HepG2 (cell line): ENCODE data around the gene STYK1. TPM values are rescaled to one million over a fixed set of nuclear protein-coding genes. Genes with fewer than 3 reads are reported as not detected.

Experiments used
- ARNTL ChIP-seq: sonication (generic); formaldehyde crosslinking; IDR thresholded peaks from 2 replicates; pipeline ENCODE4 v1.4.0; 2020; ENCODE audit warnings: mild to moderate bottlenecking, missing genetic modification reagents
- CERS6 ChIP-seq: sonication (generic); formaldehyde crosslinking; IDR thresholded peaks from 2 replicates; pipeline ENCODE4 v1.5.0; 2020; ENCODE audit warnings: missing genetic modification reagents
- EP300 ChIP-seq, 3 experiments: sonication (generic) in 1 of 3; formaldehyde crosslinking in 1 of 3; IDR thresholded peaks; 2 replicates each; pipeline versions ENCODE4 v1.5.1 to v1.6.1; 2011 to 2020; ENCODE audit warnings: low read depth in 2 of 3, low read length in 2 of 3, borderline replicate concordance in 1 of 3, improper control_type of control experiment in 1 of 3, mild to moderate bottlenecking in 1 of 3, missing genetic modification reagents in 1 of 3, moderate library complexity in 1 of 3
- GATAD1 ChIP-seq: IDR thresholded peaks from 2 replicates; pipeline ENCODE4 v1.6.1; 2016; ENCODE audit warnings: missing genetic modification reagents, missing compliant biosample characterization
- GTF3A ChIP-seq: sonication (generic); formaldehyde crosslinking; conservative IDR thresholded peaks from 2 replicates; pipeline ENCODE4 v1.4.0; 2020; ENCODE audit warnings: mild to moderate bottlenecking, missing genetic modification reagents
- HCFC1 ChIP-seq: fragments of 150-350 bp; IDR thresholded peaks from 2 replicates; pipeline ENCODE4 v1.6.1; 2014; ENCODE audit warnings: low read depth, low read length
- HES4 ChIP-seq: sonication (generic); formaldehyde crosslinking; IDR thresholded peaks from 2 replicates; pipeline ENCODE4 v1.9.0; 2021; ENCODE audit warnings: mild to moderate bottlenecking, missing genetic modification reagents, borderline replicate concordance
- KDM1A ChIP-seq: IDR thresholded peaks from 2 replicates; pipeline ENCODE4 v1.6.1; 2016; ENCODE audit warnings: missing compliant biosample characterization
- MAFF ChIP-seq: IDR thresholded peaks from 2 replicates; pipeline ENCODE4 v1.6.1; 2011; ENCODE audit warnings: low read depth, low read length, improper control_type of control experiment
- SMYD3 ChIP-seq: sonication (generic); formaldehyde crosslinking; IDR thresholded peaks from 2 replicates; pipeline ENCODE4 v1.8.1; 2023; ENCODE audit warnings: mild to moderate bottlenecking, missing genetic modification reagents
- STAG1 ChIP-seq: sonication (generic); formaldehyde crosslinking; IDR thresholded peaks from 2 replicates; pipeline ENCODE4 v1.4.0; 2020; ENCODE audit warnings: missing genetic modification reagents
- TARDBP ChIP-seq: sonication (generic); formaldehyde crosslinking; IDR thresholded peaks from 2 replicates; pipeline ENCODE4 v1.8.0; 2022; ENCODE audit warnings: mild to moderate bottlenecking, missing genetic modification reagents
- ZFYVE20 ChIP-seq: sonication (generic); formaldehyde crosslinking; IDR thresholded peaks from 2 replicates; pipeline ENCODE4 v1.8.0; 2023; ENCODE audit warnings: low read depth, mild to moderate bottlenecking, moderate library complexity, missing genetic modification reagents, borderline replicate concordance
- ZNF121 ChIP-seq: sonication (generic); formaldehyde crosslinking; IDR thresholded peaks from 2 replicates; pipeline ENCODE4 v1.5.0; 2020; ENCODE audit warnings: mild to moderate bottlenecking, missing genetic modification reagents
- ZNF296 ChIP-seq: sonication (generic); formaldehyde crosslinking; conservative IDR thresholded peaks from 2 replicates; pipeline ENCODE4 v1.5.0; 2020; ENCODE audit warnings: mild to moderate bottlenecking, missing genetic modification reagents
- ZNF460 ChIP-seq: sonication (generic); formaldehyde crosslinking; IDR thresholded peaks from 2 replicates; pipeline ENCODE4 v1.5.1; 2020; ENCODE audit warnings: missing genetic modification reagents, mild to moderate bottlenecking, borderline replicate concordance
- ZNF513 ChIP-seq: sonication (generic); formaldehyde crosslinking; conservative IDR thresholded peaks from 2 replicates; pipeline ENCODE4 v1.5.0; 2020; ENCODE audit warnings: missing genetic modification reagents
- ZNF558 ChIP-seq: sonication (generic); formaldehyde crosslinking; IDR thresholded peaks from 2 replicates; pipeline ENCODE4 v1.9.0; 2022; ENCODE audit warnings: mild to moderate bottlenecking, missing genetic modification reagents, borderline replicate concordance
- ZNF589 ChIP-seq: sonication (generic); formaldehyde crosslinking; conservative IDR thresholded peaks from 2 replicates; pipeline ENCODE4 v1.8.0; 2022; ENCODE audit warnings: mild to moderate bottlenecking, moderate library complexity, missing genetic modification reagents
- ZNF598 ChIP-seq: sonication (generic); formaldehyde crosslinking; IDR thresholded peaks from 2 replicates; pipeline ENCODE4 v1.5.1; 2020; ENCODE audit warnings: mild to moderate bottlenecking, missing genetic modification reagents, borderline replicate concordance
- ZNF614 ChIP-seq: IDR thresholded peaks from 2 replicates; pipeline ENCODE4 v1.6.1; 2018; ENCODE audit warnings: missing biosample characterization, missing genetic modification reagents, inconsistent platforms, borderline replicate concordance
- polyA plus RNA-seq, 8 experiments: library from polyadenylated mRNA; depleted of rRNA in 3 of 8; stranded (reverse) in 7 of 8; unstranded in 1 of 8; fragments of >200 nt; fragmentation: Illumina TruSeq in 4 of 8; extraction: Trizol in 4 of 8; gene quantifications; 2 replicates each; pipeline versions ENCODE4 v1.2.1 to v1.2.3, GENCODE V29; 2011 to 2016; ENCODE audit warnings: low read depth in 4 of 8, missing spikeins in 1 of 8, mixed read lengths in 1 of 8; ENCODE audit not compliant: insufficient read depth in 1 of 8
- total RNA-seq, 5 experiments: library from RNA; depleted of rRNA; stranded (reverse); fragments of >200 nt; fragmentation: Illumina TruSeq; extraction: Trizol; gene quantifications; 2 replicates each; pipeline ENCODE4 v1.2.3, GENCODE V29; 2016; ENCODE audit warnings: low read depth in 1 of 5
- TF ChIP-seq, protein P1 (sequence below): sonication (generic); formaldehyde crosslinking; IDR thresholded peaks from 2 replicates; pipeline ENCODE4 v1.5.0; 2020; ENCODE audit warnings: missing genetic modification reagents, mild to moderate bottlenecking, borderline replicate concordance
- TF ChIP-seq, protein P2 (sequence below): sonication (generic); formaldehyde crosslinking; IDR thresholded peaks from 2 replicates; pipeline ENCODE4 v1.4.0; 2020; ENCODE audit warnings: missing genetic modification reagents

Gene STYK1
- total and polyA plus RNA-seq, 2 of the 13 experiments (the other 11 are each of a cell fraction or from before 2014, with no cell fraction given) = not detected

DNA sequence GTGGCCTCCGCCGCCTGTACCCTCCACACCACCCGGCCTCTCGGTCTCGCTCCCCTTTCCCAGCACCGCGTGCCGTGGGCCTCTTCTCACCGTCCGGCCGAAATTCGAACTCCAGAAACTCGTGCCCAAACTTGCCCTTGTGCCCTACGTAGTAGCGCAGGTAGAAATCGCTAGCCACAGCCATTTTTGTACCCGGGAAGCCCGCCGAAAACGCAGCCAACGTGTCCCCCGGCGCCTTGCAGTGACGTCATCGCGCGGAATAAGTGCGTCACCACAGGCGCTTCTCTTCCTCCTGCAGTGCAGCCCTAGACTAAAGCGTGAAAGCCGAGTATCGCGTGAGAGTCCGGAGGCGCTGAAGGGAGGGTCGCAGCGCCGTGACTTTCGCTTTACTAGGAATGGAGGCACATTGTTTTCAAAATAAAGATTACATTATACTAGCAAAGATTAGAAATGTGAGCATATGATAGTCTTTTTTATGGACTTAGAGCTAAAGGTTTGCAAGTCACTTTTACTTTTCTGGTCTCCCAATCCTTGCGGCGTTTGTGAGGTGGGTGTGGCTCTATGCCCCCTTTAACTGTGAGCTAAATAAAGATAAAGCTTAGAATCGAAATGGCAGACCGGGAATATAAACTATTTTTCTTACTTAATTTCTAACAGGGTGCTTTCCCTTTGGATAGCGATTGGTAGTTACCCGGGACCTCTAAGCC lies 60.4 kb downstream of the STYK1 start, which contains the start of gene MAGOHB (continued):
- TF ChIP-seq ZFYVE20 (no peak), CERS6 (CRISPR knock-in tag) (no peak), ZNF614 (peak; percentile 82; the same call in 1 of the 2 replicates), ZNF598 (CRISPR knock-in tag) (peak; percentile 84), EP300 (IDR thresholded peaks at IDR 0.05; ENCODE audit: low read depth in 2 of 2, low read length in 2 of 2) (no peak; a peak in 1 of 4 replicates), EP300 (CRISPR knock-in tag; IDR thresholded peaks at IDR 0.05; ENCODE audit: borderline replicate concordance) (0 out of 2 replicates have a peak, but pooled peaks have one; percentile 62), KDM1A (CRISPR knock-in tag) (no peak), ZNF121 (no peak), ZNF558 (CRISPR knock-in tag) (no peak; the same call in 1 of the 2 replicates), TARDBP (CRISPR knock-in tag) (peak; percentile 91), ZNF296 (CRISPR knock-in tag) (no peak), STAG1 (CRISPR knock-in tag) (no peak), SMYD3 (CRISPR knock-in tag) (no peak), HES4 (CRISPR knock-in tag) (no peak), ZNF513 (0 out of 2 replicates have a peak, but pooled peaks have one; percentile 71), ZNF589 (CRISPR knock-in tag) (no peak), ARNTL (CRISPR knock-in tag) (peak; percentile 67), GTF3A (CRISPR knock-in tag) (no peak), HCFC1 (peak; percentile 76), ZNF460 (CRISPR knock-in tag) (no peak), GATAD1 (CRISPR knock-in tag) (peak; percentile 100), MAFF (0 out of 2 replicates have a peak, but pooled peaks have one; percentile 27)
- TF ChIP-seq, protein P1, sequence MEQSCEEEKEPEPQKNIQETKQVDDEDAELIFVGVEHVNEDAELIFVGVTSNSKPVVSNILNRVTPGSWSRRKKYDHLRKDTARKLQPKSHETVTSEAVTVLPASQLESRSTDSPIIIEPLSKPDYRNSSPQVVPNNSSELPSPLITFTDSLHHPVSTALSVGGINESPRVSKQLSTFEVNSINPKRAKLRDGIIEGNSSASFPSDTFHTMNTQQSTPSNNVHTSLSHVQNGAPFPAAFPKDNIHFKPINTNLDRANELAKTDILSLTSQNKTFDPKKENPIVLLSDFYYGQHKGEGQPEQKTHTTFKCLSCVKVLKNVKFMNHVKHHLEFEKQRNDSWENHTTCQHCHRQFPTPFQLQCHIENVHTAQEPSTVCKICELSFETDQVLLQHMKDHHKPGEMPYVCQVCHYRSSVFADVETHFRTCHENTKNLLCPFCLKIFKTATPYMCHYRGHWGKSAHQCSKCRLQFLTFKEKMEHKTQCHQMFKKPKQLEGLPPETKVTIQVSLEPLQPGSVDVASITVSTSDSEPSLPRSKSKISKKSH = peak; percentile 93
- TF ChIP-seq, protein P2, sequence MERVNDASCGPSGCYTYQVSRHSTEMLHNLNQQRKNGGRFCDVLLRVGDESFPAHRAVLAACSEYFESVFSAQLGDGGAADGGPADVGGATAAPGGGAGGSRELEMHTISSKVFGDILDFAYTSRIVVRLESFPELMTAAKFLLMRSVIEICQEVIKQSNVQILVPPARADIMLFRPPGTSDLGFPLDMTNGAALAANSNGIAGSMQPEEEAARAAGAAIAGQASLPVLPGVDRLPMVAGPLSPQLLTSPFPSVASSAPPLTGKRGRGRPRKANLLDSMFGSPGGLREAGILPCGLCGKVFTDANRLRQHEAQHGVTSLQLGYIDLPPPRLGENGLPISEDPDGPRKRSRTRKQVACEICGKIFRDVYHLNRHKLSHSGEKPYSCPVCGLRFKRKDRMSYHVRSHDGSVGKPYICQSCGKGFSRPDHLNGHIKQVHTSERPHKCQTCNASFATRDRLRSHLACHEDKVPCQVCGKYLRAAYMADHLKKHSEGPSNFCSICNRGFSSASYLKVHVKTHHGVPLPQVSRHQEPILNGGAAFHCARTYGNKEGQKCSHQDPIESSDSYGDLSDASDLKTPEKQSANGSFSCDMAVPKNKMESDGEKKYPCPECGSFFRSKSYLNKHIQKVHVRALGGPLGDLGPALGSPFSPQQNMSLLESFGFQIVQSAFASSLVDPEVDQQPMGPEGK (CRISPR knock-in tag) = peak; percentile 49; the same call in 1 of the 2 replicates
